CD14-positive monocyte (primary cell): ENCODE measurements around the gene SPATA20. TPM values are rescaled to one million over a fixed set of nuclear protein-coding genes. Genes with fewer than 3 reads are reported as not detected.
A peak's percentile ranks its signal among the peaks of the same experiment; 100 is the strongest.

Experiments used
- DNase-seq, 3 donors: peaks; one replicate each; pipeline ENCODE4 v3.0.0-alpha.2; 2011 to 2022
- H2AFZ ChIP-seq: 2 replicates; pipeline ENCODE4 v1.6.0; 2012; ENCODE audit warnings: mild to moderate bottlenecking, low read depth, low read length, inconsistent platforms; ENCODE audit not compliant: insufficient read depth, poor library complexity, severe bottlenecking
- H3K27ac ChIP-seq, 2 donors: 1 replicate in 1 of 2; 2 replicates in 1 of 2; pipeline ENCODE4 v1.5.1; 2012 to 2013; ENCODE audit warnings: low read length in 2 of 2, control low read depth in 1 of 2, inconsistent platforms in 1 of 2, low read depth in 1 of 2, mild to moderate bottlenecking in 1 of 2
- H3K27me3 ChIP-seq, 2 donors: one replicate each; pipeline versions ENCODE4 v1.6.0 to v1.6.1; 2011 to 2013; ENCODE audit warnings: low read length in 2 of 2; ENCODE audit not compliant: control insufficient read depth in 2 of 2, insufficient read depth in 2 of 2
- H3K36me3 ChIP-seq, 2 donors: replicated peaks in 1 of 2; 1 replicate in 1 of 2; 2 replicates in 1 of 2; pipeline versions ENCODE4 v1.5.1 to v1.6.1; 2012 to 2013; ENCODE audit warnings: low read length in 2 of 2, control low read depth in 1 of 2, inconsistent platforms in 1 of 2, mild to moderate bottlenecking in 1 of 2; ENCODE audit not compliant: insufficient read depth in 2 of 2, control insufficient read depth in 1 of 2
- H3K4me1 ChIP-seq, 2 donors: 1 replicate in 1 of 2; 2 replicates in 1 of 2; pipeline versions ENCODE4 v1.5.1 to v1.6.1; 2012 to 2013; ENCODE audit warnings: low read length in 2 of 2, control low read depth in 1 of 2, inconsistent platforms in 1 of 2, mild to moderate bottlenecking in 1 of 2, moderate library complexity in 1 of 2; ENCODE audit not compliant: insufficient read depth in 2 of 2, control insufficient read depth in 1 of 2
- H3K4me2 ChIP-seq: replicated peaks from 2 replicates; pipeline ENCODE3; 2012; ENCODE audit warnings: low read length, moderate library complexity, mild to moderate bottlenecking; ENCODE audit not compliant: poor library complexity, severe bottlenecking; ENCODE audit errors: extremely low read depth
- H3K4me3 ChIP-seq, 3 experiments: fragments of 200-600 bp in 1 of 3; sonication (generic) in 1 of 3; replicated peaks in 1 of 3; 1 replicate in 2 of 3; 2 replicates in 1 of 3; pipeline ENCODE4 v1.5.1; 2011 to 2013; ENCODE audit warnings: low read length in 3 of 3, mild to moderate bottlenecking in 3 of 3, control low read depth in 2 of 3, low read depth in 2 of 3, inconsistent platforms in 1 of 3, moderate library complexity in 1 of 3
- H3K79me2 ChIP-seq: 2 replicates; pipeline ENCODE4 v1.6.0; 2012; ENCODE audit warnings: mild to moderate bottlenecking, control low read depth, inconsistent platforms, low read length, moderate library complexity; ENCODE audit not compliant: insufficient read depth
- H3K9ac ChIP-seq: 2 replicates; pipeline ENCODE4 v1.6.0; 2017; ENCODE audit warnings: low read length, mild to moderate bottlenecking; ENCODE audit not compliant: insufficient read depth, poor library complexity, severe bottlenecking
- H3K9me3 ChIP-seq, 2 donors: replicated peaks in 1 of 2; 1 replicate in 1 of 2; 2 replicates in 1 of 2; pipeline versions ENCODE4 v1.5.1 to v1.6.1; 2012 to 2013; ENCODE audit warnings: low read length in 2 of 2, control low read depth in 1 of 2; ENCODE audit not compliant: control insufficient read depth in 1 of 2, insufficient read depth in 1 of 2
- H4K20me1 ChIP-seq: 2 replicates; pipeline ENCODE4 v1.6.0; 2012; ENCODE audit warnings: mild to moderate bottlenecking, low read length, control low read depth, moderate library complexity; ENCODE audit not compliant: insufficient read depth
- H3K27ac Mint-ChIP-seq, 7 donors: one replicate each; pipeline ENCODE4 v1.8.0; 2020; ENCODE audit warnings: mild to moderate bottlenecking in 7 of 7, mixed read lengths in 7 of 7, moderate library complexity in 6 of 7, inconsistent platforms in 2 of 7
- H3K27me3 Mint-ChIP-seq, 3 donors: one replicate each; pipeline ENCODE4 v1.8.0; 2021 to 2022; ENCODE audit warnings: low read depth in 3 of 3, mild to moderate bottlenecking in 3 of 3, mixed read lengths in 3 of 3, moderate library complexity in 3 of 3, inconsistent platforms in 1 of 3
- H3K36me3 Mint-ChIP-seq, 2 donors: one replicate each; pipeline ENCODE4 v1.8.0; 2020; ENCODE audit warnings: mixed read lengths in 2 of 2, inconsistent platforms in 1 of 2, mild to moderate bottlenecking in 1 of 2
- H3K4me1 Mint-ChIP-seq: one replicate; pipeline ENCODE4 v1.8.0; 2020; ENCODE audit warnings: mild to moderate bottlenecking, mixed read lengths
- H3K4me3 Mint-ChIP-seq, 2 donors: one replicate each; pipeline ENCODE4 v1.8.0; 2020; ENCODE audit warnings: mild to moderate bottlenecking in 2 of 2, mixed read lengths in 2 of 2, moderate library complexity in 1 of 2
- H3K9me3 Mint-ChIP-seq, 7 donors: one replicate each; pipeline ENCODE4 v1.8.0; 2020 to 2022; ENCODE audit warnings: mixed read lengths in 7 of 7, mild to moderate bottlenecking in 6 of 7, moderate library complexity in 6 of 7, inconsistent platforms in 2 of 7
- WGBS: methylation state at CpG from one replicate; pipeline ENCODE4 v1.1.5; 2013; ENCODE audit warnings: missing lambda C conversion rate; ENCODE audit not compliant: insufficient coverage; 5-methylcytosine and 5-hydroxymethylcytosine counted together
- intact Hi-C, 2 donors: fragments of 100-400 bp; cut with micrococcal nuclease; formaldehyde crosslinking; loops; one replicate each; pipeline versions ENCODE4 v1.15.0 to v1.15.1; 2023
- polyA plus RNA-seq, 3 donors: library from polyadenylated mRNA; depleted of rRNA in 1 of 3; unstranded in 2 of 3; stranded (reverse) in 1 of 3; fragments of 300-500 nt in 2 of 3; fragments of >200 nt in 1 of 3; fragmentation: Illumina TruSeq in 2 of 3; gene quantifications; 1 replicate in 2 of 3; 2 replicates in 1 of 3; pipeline ENCODE4 v1.2.3, GENCODE V29; 2012 to 2021
- TF ChIP-seq, protein P1 (sequence below): fragments of 200-600 bp; IDR thresholded peaks from one replicate; pipeline ENCODE4 v1.8.0; 2022; ENCODE audit warnings: antibody characterized with exemption, mild to moderate bottlenecking

The SPATA20 gene
- polyA plus RNA-seq, 3 donors, result 9.3 to 37.8 (median 12.2) TPM

DNA sequence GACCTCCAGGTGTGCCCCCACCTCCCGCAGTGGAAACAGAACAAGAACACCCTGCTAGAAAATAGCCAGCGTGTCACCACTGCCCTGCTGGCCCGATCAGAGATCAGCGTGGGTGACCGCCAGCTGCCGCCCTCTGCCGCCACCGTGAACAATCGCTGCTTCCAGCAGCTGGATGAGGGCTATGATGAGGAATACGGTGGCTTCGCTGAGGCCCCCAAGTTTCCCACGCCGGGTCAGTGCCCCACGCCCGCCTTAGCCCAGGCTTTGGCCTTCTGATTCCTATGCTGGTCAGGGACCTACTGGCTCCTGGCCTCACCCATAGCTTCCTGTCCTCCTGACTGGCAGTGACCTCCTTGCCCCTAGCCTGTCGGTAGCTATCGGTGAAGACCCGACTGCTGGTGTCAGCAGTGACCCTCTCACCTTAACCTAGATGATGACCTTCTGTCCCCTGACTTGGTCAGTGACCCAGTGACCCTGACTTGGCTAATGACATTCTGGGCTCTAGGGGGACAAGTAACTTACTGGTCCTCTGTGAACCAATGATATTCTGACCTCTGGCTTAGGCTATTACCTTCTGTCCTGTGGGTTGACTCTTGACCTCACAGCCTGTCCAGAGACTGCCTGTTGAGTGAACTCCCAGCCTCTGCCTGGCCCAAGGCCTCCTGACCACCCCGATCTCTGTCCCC is 2.4 kb downstream of the SPATA20 start:
- no peak overlapping the region for H3K27ac ChIP-seq
- no peak overlapping the region for H3K9ac ChIP-seq
- H3K4me3 Mint-ChIP-seq, result no peak overlapping the region
- peaks cover 18% of the 10 kb centered on the region for H3K4me1 Mint-ChIP-seq
- intact Hi-C loops, result loop anchor here (5.0 to 10.0 kb wide), 5 partner anchors 65 to 295 kb away; partner anchors contain the start of gene ANKRD40 (in 2 of the 2)
- DNase-seq, result no peak
- H3K79me2 ChIP-seq, result no peaks in the 10 kb centered on the region
- no peaks in the 10 kb centered on the region for H3K9me3 Mint-ChIP-seq
- H3K4me1 ChIP-seq, result peaks cover 15 to 17% of the 10 kb centered on the region in 2 donors
- peaks cover 2 to 7% of the 10 kb centered on the region in 2 donors for H3K36me3 Mint-ChIP-seq
- no peaks in the 10 kb centered on the region for H4K20me1 ChIP-seq
- no peaks in the 10 kb centered on the region for H3K27me3 ChIP-seq
- TF ChIP-seq, protein P1, sequence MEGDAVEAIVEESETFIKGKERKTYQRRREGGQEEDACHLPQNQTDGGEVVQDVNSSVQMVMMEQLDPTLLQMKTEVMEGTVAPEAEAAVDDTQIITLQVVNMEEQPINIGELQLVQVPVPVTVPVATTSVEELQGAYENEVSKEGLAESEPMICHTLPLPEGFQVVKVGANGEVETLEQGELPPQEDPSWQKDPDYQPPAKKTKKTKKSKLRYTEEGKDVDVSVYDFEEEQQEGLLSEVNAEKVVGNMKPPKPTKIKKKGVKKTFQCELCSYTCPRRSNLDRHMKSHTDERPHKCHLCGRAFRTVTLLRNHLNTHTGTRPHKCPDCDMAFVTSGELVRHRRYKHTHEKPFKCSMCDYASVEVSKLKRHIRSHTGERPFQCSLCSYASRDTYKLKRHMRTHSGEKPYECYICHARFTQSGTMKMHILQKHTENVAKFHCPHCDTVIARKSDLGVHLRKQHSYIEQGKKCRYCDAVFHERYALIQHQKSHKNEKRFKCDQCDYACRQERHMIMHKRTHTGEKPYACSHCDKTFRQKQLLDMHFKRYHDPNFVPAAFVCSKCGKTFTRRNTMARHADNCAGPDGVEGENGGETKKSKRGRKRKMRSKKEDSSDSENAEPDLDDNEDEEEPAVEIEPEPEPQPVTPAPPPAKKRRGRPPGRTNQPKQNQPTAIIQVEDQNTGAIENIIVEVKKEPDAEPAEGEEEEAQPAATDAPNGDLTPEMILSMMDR, result no peak
- H3K4me2 ChIP-seq, result no peak overlapping the region
- peak overlapping the region in 2 of 7 donors; percentile 39 to 58 for H3K27ac Mint-ChIP-seq
- peaks cover 7 to 13% (median 11%) of the 10 kb centered on the region in 3 donors for H3K27me3 Mint-ChIP-seq
- H3K4me3 ChIP-seq, result no peak overlapping the region
- no peaks in the 10 kb centered on the region for H3K9me3 ChIP-seq
- 96% methylated on average over 19 of the region's 19 CpGs for WGBS
- H3K36me3 ChIP-seq, result peaks cover 0 to 12% of the 10 kb centered on the region in 2 donors
- H2AFZ ChIP-seq, result no peak overlapping the region

DNA sequence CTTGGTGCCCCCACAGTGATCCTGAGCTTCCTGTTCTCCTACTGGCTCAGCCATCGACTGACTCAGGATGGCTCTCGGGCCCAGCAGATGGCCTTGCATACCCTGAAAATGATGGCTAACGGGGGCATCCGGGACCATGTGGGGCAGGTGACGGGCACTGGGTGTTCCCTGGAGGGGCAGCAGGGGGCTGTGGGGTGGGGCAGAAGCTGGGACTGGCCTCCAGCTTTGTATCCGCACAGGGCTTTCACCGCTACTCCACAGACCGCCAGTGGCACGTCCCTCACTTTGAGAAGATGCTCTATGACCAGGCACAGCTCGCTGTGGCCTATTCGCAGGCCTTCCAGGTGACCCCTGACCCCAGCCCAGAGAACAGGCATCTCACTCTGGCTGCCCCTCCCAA is 3.0 kb downstream of the SPATA20 start:
- Mint-ChIP-seq H3K4me3 (no peak overlapping the region), H3K27ac (no peak overlapping the region), H3K36me3 (peaks cover 2 to 7% of the 10 kb centered on the region in 2 donors), H3K27me3 (peaks cover 7 to 8% (median 7%) of the 10 kb centered on the region in 3 donors), H3K9me3 (no peaks in the 10 kb centered on the region), H3K4me1 (peaks cover 13% of the 10 kb centered on the region)
- Histone ChIP-seq H3K9me3 (no peaks in the 10 kb centered on the region), H3K9ac (no peak overlapping the region), H3K4me2 (no peak overlapping the region), H3K4me3 (no peak overlapping the region), H2AFZ (no peak overlapping the region), H3K27me3 (no peaks in the 10 kb centered on the region), H3K4me1 (peaks cover 11 to 17% of the 10 kb centered on the region in 2 donors), H3K36me3 (peaks cover 0 to 12% of the 10 kb centered on the region in 2 donors), H3K27ac (no peak overlapping the region), H3K79me2 (no peaks in the 10 kb centered on the region), H4K20me1 (no peaks in the 10 kb centered on the region)
- intact Hi-C loops, result loop anchor here (5.0 to 10.0 kb wide), 5 partner anchors 65 to 295 kb away; partner anchors contain the start of gene ANKRD40 (in 2 of the 2)
- TF ChIP-seq, protein P1, result no peak
- 96% methylated on average over 9 of the region's 11 CpGs for WGBS
- DNase-seq, result no peak
